MM.1S (cell line): ENCODE data around the gene CDK2AP2.

Source experiments
- DNase-seq: peaks from one replicate; pipeline ENCODE4 v3.0.0-alpha.2; 2015
- H2AFZ ChIP-seq: fragments of 300-600 bp; sonication (generic); 2 replicates; pipeline ENCODE4 v1.6.0; 2016; ENCODE audit warnings: antibody characterized with exemption, low read length
- H3F3A ChIP-seq: fragments of 300-600 bp; sonication (generic); 2 replicates; pipeline ENCODE4 v1.6.1; 2016; ENCODE audit warnings: mild to moderate bottlenecking, antibody characterized with exemption, low read length, moderate library complexity, mixed read lengths; ENCODE audit not compliant: insufficient read depth
- H3K27ac ChIP-seq: fragments of 300-600 bp; sonication (generic); 2 replicates; pipeline ENCODE4 v1.5.1; 2016; ENCODE audit warnings: mild to moderate bottlenecking, low read length
- H3K27me3 ChIP-seq: fragments of 300-600 bp; sonication (generic); replicated peaks from 2 replicates; pipeline ENCODE4 v1.6.0; 2016; ENCODE audit warnings: low read length; ENCODE audit not compliant: insufficient read depth
- H3K36me3 ChIP-seq: fragments of 300-600 bp; sonication (generic); replicated peaks from 2 replicates; pipeline ENCODE4 v1.6.1; 2016; ENCODE audit warnings: mild to moderate bottlenecking, low read length, mixed read lengths; ENCODE audit not compliant: insufficient read depth
- H3K4me1 ChIP-seq: fragments of 300-600 bp; sonication (generic); 2 replicates; pipeline ENCODE4 v1.6.1; 2016; ENCODE audit warnings: low read length, mixed read lengths
- H3K4me2 ChIP-seq: fragments of 300-600 bp; sonication (generic); 2 replicates; pipeline ENCODE4 v1.6.0; 2016; ENCODE audit warnings: low read depth, low read length
- H3K4me3 ChIP-seq: fragments of 300-600 bp; sonication (generic); 2 replicates; pipeline ENCODE4 v1.5.1; 2016; ENCODE audit warnings: low read length, mixed read lengths
- H3K79me2 ChIP-seq: fragments of 300-600 bp; sonication (generic); 2 replicates; pipeline ENCODE4 v1.6.1; 2016; ENCODE audit warnings: mixed run types, low read length, mixed read lengths
- H3K9ac ChIP-seq: fragments of 300-600 bp; sonication (generic); 2 replicates; pipeline ENCODE4 v1.6.1; 2016; ENCODE audit warnings: low read length, mixed read lengths
- H3K9me2 ChIP-seq: fragments of 300-600 bp; sonication (generic); replicated peaks from 2 replicates; pipeline ENCODE4 v1.6.1; 2016; ENCODE audit warnings: mild to moderate bottlenecking, low read length, mixed read lengths; ENCODE audit not compliant: insufficient read depth
- H3K9me3 ChIP-seq: fragments of 300-600 bp; sonication (generic); replicated peaks from 2 replicates; pipeline ENCODE4 v1.6.1; 2016; ENCODE audit warnings: mild to moderate bottlenecking, low read length, mixed read lengths; ENCODE audit not compliant: insufficient read depth
- H4K20me1 ChIP-seq: fragments of 300-600 bp; sonication (generic); 2 replicates; pipeline ENCODE4 v1.6.1; 2016; ENCODE audit warnings: mild to moderate bottlenecking, low read length, moderate library complexity, mixed read lengths; ENCODE audit not compliant: insufficient read depth
- EZH2 ChIP-seq: fragments of 300-600 bp; sonication (generic); optimal IDR thresholded peaks from 2 replicates; pipeline ENCODE3; 2017; ENCODE audit warnings: low read depth, mild to moderate bottlenecking, antibody characterized with exemption, low read length, mixed read lengths
- EZH2phosphoT487 ChIP-seq: fragments of 300-600 bp; sonication (generic); IDR thresholded peaks from 2 replicates; pipeline ENCODE4 v1.6.1; 2018; ENCODE audit warnings: antibody characterized with exemption, low read length
- TF ChIP-seq, protein P1 (sequence below): fragments of 300-600 bp; sonication (generic); IDR thresholded peaks from 2 replicates; pipeline ENCODE4 v1.5.1; 2016; ENCODE audit warnings: antibody characterized with exemption, low read length, mixed read lengths

CDK2AP2 gene

DNA sequence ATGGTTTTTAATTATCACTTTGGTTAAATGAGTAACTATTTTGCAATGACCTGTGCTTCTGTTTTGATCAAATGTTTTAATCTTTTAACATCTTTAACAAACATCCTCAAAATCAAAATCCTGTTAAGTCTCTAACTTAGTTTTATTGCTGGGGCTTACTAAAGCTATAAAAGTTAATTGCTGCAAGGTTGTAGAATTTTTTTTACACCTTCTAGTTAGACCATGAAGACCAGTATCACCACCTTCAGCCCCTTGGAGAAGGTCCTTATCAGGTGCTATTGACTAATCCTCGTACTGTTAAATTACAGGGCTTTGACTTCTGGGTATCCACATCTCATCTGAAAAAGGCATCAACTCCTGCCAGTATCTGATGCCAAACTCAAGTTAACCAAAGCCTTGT lies 27.6 kb upstream of the CDK2AP2 start:
- H3K4me1 ChIP-seq: no peaks in the 10 kb centered on the region
- H3K9me3 ChIP-seq: no peaks in the 10 kb centered on the region
- H3F3A ChIP-seq: no peaks in the 10 kb centered on the region
- H3K79me2 ChIP-seq: no peaks in the 10 kb centered on the region
- peaks cover 14% of the 10 kb centered on the region for H3K27me3 ChIP-seq
- no peaks in the 10 kb centered on the region for H3K9me2 ChIP-seq
- TF ChIP-seq, protein P1, sequence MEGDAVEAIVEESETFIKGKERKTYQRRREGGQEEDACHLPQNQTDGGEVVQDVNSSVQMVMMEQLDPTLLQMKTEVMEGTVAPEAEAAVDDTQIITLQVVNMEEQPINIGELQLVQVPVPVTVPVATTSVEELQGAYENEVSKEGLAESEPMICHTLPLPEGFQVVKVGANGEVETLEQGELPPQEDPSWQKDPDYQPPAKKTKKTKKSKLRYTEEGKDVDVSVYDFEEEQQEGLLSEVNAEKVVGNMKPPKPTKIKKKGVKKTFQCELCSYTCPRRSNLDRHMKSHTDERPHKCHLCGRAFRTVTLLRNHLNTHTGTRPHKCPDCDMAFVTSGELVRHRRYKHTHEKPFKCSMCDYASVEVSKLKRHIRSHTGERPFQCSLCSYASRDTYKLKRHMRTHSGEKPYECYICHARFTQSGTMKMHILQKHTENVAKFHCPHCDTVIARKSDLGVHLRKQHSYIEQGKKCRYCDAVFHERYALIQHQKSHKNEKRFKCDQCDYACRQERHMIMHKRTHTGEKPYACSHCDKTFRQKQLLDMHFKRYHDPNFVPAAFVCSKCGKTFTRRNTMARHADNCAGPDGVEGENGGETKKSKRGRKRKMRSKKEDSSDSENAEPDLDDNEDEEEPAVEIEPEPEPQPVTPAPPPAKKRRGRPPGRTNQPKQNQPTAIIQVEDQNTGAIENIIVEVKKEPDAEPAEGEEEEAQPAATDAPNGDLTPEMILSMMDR: no peak
- TF ChIP-seq EZH2 (no peak), EZH2phosphoT487 (no peak)
- H3K9ac ChIP-seq: no peak overlapping the region
- H4K20me1 ChIP-seq: no peaks in the 10 kb centered on the region
- H3K4me3 ChIP-seq: no peak overlapping the region
- H3K4me2 ChIP-seq: no peak overlapping the region
- H3K27ac ChIP-seq: no peak overlapping the region
- H3K36me3 ChIP-seq: no peaks in the 10 kb centered on the region
- DNase-seq: no peak
- H2AFZ ChIP-seq: no peak overlapping the region

DNA sequence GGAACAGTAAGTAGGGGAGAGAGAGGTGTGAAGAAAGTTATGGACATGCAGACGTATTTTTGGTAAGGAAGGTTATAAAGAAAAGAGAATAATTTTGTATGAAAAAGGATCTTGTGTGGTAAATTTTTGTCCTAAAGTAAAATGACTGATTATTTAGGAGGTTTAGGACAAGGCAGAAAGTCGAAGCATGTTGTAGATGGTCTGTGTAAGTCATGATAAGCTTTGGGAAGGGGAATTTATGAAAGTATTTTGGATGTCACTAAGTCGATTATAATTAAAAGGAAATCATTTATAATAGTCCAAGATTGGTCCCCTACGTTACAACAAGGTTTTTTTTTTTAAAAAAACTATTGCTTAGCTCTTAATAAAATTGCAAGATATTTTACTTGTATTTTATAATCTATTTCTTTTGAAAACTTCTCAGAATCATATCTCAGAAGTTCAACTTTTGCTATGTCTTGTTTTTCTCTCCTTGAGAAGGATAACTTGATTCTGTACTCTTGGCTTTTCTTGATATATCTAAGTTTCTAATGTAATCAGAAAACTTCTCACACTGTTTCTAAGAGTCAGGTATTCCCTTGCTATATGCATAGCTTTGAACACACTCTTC lies 26.2 kb upstream of the CDK2AP2 start:
- Histone ChIP-seq H4K20me1 (no peaks in the 10 kb centered on the region), H3K79me2 (no peaks in the 10 kb centered on the region), H3K4me3 (no peak overlapping the region), H3K9me3 (no peaks in the 10 kb centered on the region), H3K9ac (no peak overlapping the region), H3K9me2 (no peaks in the 10 kb centered on the region), H3K27me3 (peaks cover 28% of the 10 kb centered on the region), H3F3A (no peaks in the 10 kb centered on the region), H3K4me1 (no peaks in the 10 kb centered on the region), H2AFZ (no peak overlapping the region), H3K4me2 (no peak overlapping the region), H3K36me3 (no peaks in the 10 kb centered on the region), H3K27ac (no peak overlapping the region)
- no peak for TF ChIP-seq EZH2phosphoT487
- TF ChIP-seq, protein P1: no peak
- TF ChIP-seq EZH2: no peak
- DNase-seq: no peak

DNA sequence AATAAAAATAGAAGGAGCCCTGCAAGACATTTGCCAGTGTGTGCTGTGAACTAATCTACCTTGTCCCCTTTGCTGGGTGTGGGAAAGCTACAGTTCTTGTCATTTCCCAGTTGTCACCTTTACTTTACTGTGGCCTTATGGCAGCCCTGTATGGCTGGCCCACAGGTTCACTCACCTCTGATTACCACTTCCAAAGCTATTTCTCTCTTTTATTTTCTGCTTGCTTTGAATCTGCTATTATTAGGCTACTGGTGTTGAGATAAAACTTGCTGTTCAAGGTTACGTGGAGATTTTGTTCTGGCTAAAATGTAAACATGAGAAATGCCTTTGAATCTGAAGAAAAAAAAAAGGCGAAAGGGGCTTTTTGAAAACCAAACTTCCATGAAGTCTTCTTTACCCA lies 24.9 kb upstream of the CDK2AP2 start:
- Histone ChIP-seq H3K27me3 (peaks cover 37% of the 10 kb centered on the region), H3F3A (no peaks in the 10 kb centered on the region), H3K4me3 (no peak overlapping the region), H3K9ac (no peak overlapping the region), H3K4me2 (no peak overlapping the region), H3K36me3 (no peaks in the 10 kb centered on the region), H3K9me2 (no peaks in the 10 kb centered on the region), H3K79me2 (no peaks in the 10 kb centered on the region), H3K27ac (no peak overlapping the region), H3K4me1 (no peaks in the 10 kb centered on the region), H4K20me1 (no peaks in the 10 kb centered on the region), H3K9me3 (no peaks in the 10 kb centered on the region), H2AFZ (no peak overlapping the region)
- no peak for DNase-seq
- TF ChIP-seq, protein P1: no peak
- TF ChIP-seq EZH2phosphoT487: no peak
- no peak for TF ChIP-seq EZH2
